Mesenchymal stem cell (in vitro differentiated cells and primary cell): ENCODE data around the gene TSPEAR.

Experiments
- DNase-seq: peaks from one replicate; pipeline ENCODE4 v3.0.0-alpha.2; 2013
- H2AFZ ChIP-seq: one replicate; pipeline ENCODE4 v1.6.1; 2013; ENCODE audit warnings: low read depth, mild to moderate bottlenecking, control low read depth, inconsistent platforms, low read length, moderate library complexity
- H2AK5ac ChIP-seq: 2 replicates; pipeline ENCODE4 v1.6.1; 2013; ENCODE audit warnings: low read length, moderate library complexity, mild to moderate bottlenecking, inconsistent platforms; ENCODE audit not compliant: severe bottlenecking
- H2BK120ac ChIP-seq: one replicate; pipeline ENCODE4 v1.6.1; 2013; ENCODE audit warnings: low read depth, mild to moderate bottlenecking, inconsistent platforms, low read length, moderate library complexity
- H2BK12ac ChIP-seq, 2 experiments: one replicate each; pipeline ENCODE4 v1.6.1; 2013; ENCODE audit warnings: inconsistent platforms in 2 of 2, low read length in 2 of 2, mild to moderate bottlenecking in 2 of 2, moderate library complexity in 2 of 2, control low read depth in 1 of 2
- H2BK15ac ChIP-seq: one replicate; pipeline ENCODE4 v1.6.1; 2013; ENCODE audit warnings: mild to moderate bottlenecking, low read depth, inconsistent platforms; ENCODE audit not compliant: poor library complexity, severe bottlenecking
- H2BK5ac ChIP-seq: 2 replicates; pipeline ENCODE4 v1.6.1; 2013; ENCODE audit warnings: low read depth, mild to moderate bottlenecking, low read length, control low read depth, inconsistent platforms; ENCODE audit not compliant: poor library complexity, severe bottlenecking
- H3K14ac ChIP-seq, 2 experiments: one replicate each; pipeline ENCODE4 v1.6.1; 2013; ENCODE audit warnings: inconsistent platforms in 2 of 2, low read length in 2 of 2, control low read depth in 1 of 2, mild to moderate bottlenecking in 1 of 2, moderate library complexity in 1 of 2
- H3K18ac ChIP-seq, 2 experiments: one replicate each; pipeline ENCODE4 v1.6.1; 2013; ENCODE audit warnings: inconsistent platforms in 2 of 2, low read length in 2 of 2, control low read depth in 1 of 2, low read depth in 1 of 2, mild to moderate bottlenecking in 1 of 2
- H3K23ac ChIP-seq, 2 experiments: one replicate each; pipeline ENCODE4 v1.6.1; 2013; ENCODE audit warnings: inconsistent platforms in 2 of 2, low read length in 2 of 2, mild to moderate bottlenecking in 2 of 2, moderate library complexity in 2 of 2, control low read depth in 1 of 2
- H3K27ac ChIP-seq: 2 replicates; pipeline ENCODE4 v1.5.1; 2013; ENCODE audit warnings: mild to moderate bottlenecking, moderate library complexity, low read length, control low read depth, inconsistent platforms; ENCODE audit not compliant: poor library complexity, severe bottlenecking
- H3K27me3 ChIP-seq, 2 experiments: 2 replicates each; pipeline versions ENCODE4 v1.6.1 to v1.7.0; 2013; ENCODE audit warnings: low read length in 2 of 2, mild to moderate bottlenecking in 2 of 2, moderate library complexity in 2 of 2, control low read depth in 1 of 2, inconsistent platforms in 1 of 2; ENCODE audit not compliant: control insufficient read depth in 1 of 2, insufficient read depth in 1 of 2
- H3K36me3 ChIP-seq, 2 experiments: 2 replicates each; pipeline versions ENCODE4 v1.6.1 to v1.7.0; 2013; ENCODE audit warnings: low read length in 2 of 2, control low read depth in 1 of 2, inconsistent platforms in 1 of 2, low read depth in 1 of 2, mild to moderate bottlenecking in 1 of 2; ENCODE audit not compliant: insufficient read depth in 2 of 2, control insufficient read depth in 1 of 2
- H3K4ac ChIP-seq, 2 experiments: one replicate each; pipeline ENCODE4 v1.6.1; 2013; ENCODE audit warnings: inconsistent platforms in 2 of 2, low read length in 2 of 2, mild to moderate bottlenecking in 2 of 2, moderate library complexity in 2 of 2, control low read depth in 1 of 2, low read depth in 1 of 2
- H3K4me1 ChIP-seq: 2 replicates; pipeline ENCODE4 v1.6.1; 2013; ENCODE audit warnings: low read depth, low read length, control low read depth; ENCODE audit not compliant: control insufficient read depth, insufficient read depth
- H3K4me2 ChIP-seq: 2 replicates; pipeline ENCODE4 v1.6.1; 2013; ENCODE audit warnings: low read length, mild to moderate bottlenecking, inconsistent platforms; ENCODE audit not compliant: poor library complexity, severe bottlenecking
- H3K4me3 ChIP-seq, 2 experiments: 2 replicates each; pipeline versions ENCODE4 v1.5.1 to v1.7.0; 2013; ENCODE audit warnings: low read length in 2 of 2, mild to moderate bottlenecking in 2 of 2, control low read depth in 1 of 2, low read depth in 1 of 2; ENCODE audit not compliant: insufficient read depth in 1 of 2
- H3K79me1 ChIP-seq: replicated peaks from 2 replicates; pipeline ENCODE4 v1.6.1; 2013; ENCODE audit warnings: mild to moderate bottlenecking, control low read depth, low read length, inconsistent platforms; ENCODE audit not compliant: poor library complexity, severe bottlenecking
- H3K9ac ChIP-seq: 2 replicates; pipeline ENCODE4 v1.7.0; 2013; ENCODE audit warnings: mild to moderate bottlenecking, low read length, moderate library complexity
- H3K9me3 ChIP-seq: 2 replicates; pipeline ENCODE4 v1.7.0; 2013; ENCODE audit warnings: mild to moderate bottlenecking, low read length; ENCODE audit not compliant: control insufficient read depth
- H4K8ac ChIP-seq: one replicate; pipeline ENCODE4 v1.6.1; 2013; ENCODE audit warnings: inconsistent platforms, mild to moderate bottlenecking, low read length, moderate library complexity
- H4K91ac ChIP-seq: one replicate; pipeline ENCODE4 v1.6.1; 2013; ENCODE audit warnings: mild to moderate bottlenecking, low read length, inconsistent platforms
- WGBS: methylation state at CpG from one replicate; pipeline ENCODE4 v1.1.7; 2013; ENCODE audit warnings: mixed read lengths; 5-methylcytosine and 5-hydroxymethylcytosine counted together

TSPEAR gene

DNA sequence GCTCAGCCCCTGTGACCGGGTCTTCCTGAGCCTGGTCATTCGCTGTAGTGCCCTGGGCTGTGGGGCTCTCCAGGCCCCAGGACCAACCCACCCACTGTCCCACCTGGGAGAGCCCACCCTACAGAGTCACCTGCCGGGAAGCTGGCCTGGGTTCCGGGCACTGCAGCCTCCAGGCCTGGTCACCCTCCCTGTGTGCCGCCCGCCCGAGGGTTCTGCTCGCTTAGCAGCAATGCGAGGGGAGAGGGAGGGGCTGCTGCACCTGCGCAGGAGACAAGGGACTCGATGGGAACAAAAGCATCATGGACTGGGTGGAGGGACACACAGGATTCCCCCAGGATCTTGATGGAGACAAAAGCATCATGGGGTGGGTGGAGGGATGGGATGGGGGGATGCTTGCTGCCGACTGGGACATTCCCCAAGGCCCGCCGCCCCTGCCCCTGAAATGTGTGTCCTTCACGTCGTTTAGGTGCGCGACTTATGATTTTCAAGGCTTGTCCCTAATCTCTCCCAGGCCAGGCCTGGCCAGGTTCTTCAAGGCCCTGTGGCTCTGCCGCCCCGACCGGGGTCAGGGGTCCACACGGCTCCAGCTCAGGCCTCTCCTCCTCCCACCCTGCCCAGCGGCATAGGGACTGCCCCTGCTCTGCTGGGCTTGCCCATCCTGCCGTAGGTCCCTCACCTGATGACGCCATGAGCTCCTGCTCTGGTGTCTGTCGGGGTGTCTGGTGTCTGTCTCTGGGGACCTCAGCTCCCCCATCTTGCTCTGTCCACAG, 97.8 kb downstream of the TSPEAR start:
- no peak overlapping the region for H4K91ac ChIP-seq
- H4K8ac ChIP-seq, result no peak overlapping the region
- H3K9ac ChIP-seq, result no peak overlapping the region
- no peak overlapping the region for H2BK5ac ChIP-seq
- no peaks in the 10 kb centered on the region for H3K36me3 ChIP-seq
- no peaks in the 10 kb centered on the region for H3K27me3 ChIP-seq
- no peak overlapping the region for H3K4ac ChIP-seq
- H2BK120ac ChIP-seq, result no peak overlapping the region
- no peak overlapping the region for H2BK15ac ChIP-seq
- no peak overlapping the region for H3K23ac ChIP-seq
- 91% methylated on average over 25 of the region's 26 CpGs for WGBS
- no peak overlapping the region for H2AK5ac ChIP-seq
- peaks cover 19% of the 10 kb centered on the region for H3K9me3 ChIP-seq
- no peak overlapping the region for H3K14ac ChIP-seq
- no peak overlapping the region for H2AFZ ChIP-seq
- no peaks in the 10 kb centered on the region for H3K4me1 ChIP-seq
- no peaks in the 10 kb centered on the region for H3K79me1 ChIP-seq
- H3K18ac ChIP-seq, result no peak overlapping the region
- H3K4me2 ChIP-seq, result no peak overlapping the region
- H3K4me3 ChIP-seq, result peak overlapping the region in 1 of 2 experiments; percentile 25
- no peak overlapping the region for H3K27ac ChIP-seq
- no peak overlapping the region for H2BK12ac ChIP-seq
- DNase-seq, result no peak

DNA sequence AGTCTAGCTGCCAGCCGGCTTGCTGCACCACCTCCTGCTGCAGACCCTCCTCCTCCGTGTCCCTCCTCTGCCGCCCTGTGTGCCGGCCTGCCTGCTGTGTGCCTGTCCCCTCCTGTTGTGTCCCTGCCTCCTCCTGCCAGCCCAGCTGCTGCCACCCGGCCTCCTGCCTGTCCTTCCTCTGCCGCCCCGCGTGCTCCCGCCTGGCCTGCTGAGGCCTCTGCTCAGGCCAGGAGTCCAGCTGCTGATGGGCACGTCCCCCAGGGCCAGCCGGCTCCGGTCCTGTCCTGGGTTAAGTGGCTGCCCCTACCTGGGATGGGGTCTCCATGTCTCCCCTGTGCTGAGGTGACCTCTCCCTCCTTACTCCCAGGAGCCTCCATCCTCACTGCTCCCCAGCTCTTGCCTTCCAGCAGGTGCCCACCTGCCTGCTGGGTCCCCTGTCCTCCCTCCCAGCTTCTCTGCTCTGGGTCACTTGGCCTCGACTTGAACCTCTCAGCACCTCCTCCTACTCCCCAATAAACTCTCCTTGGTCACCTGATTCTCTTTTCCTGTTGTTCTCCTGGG, 98.6 kb downstream of the TSPEAR start:
- H3K14ac ChIP-seq, result no peak overlapping the region
- H3K79me1 ChIP-seq, result no peaks in the 10 kb centered on the region
- H3K4me1 ChIP-seq, result no peaks in the 10 kb centered on the region
- H2AK5ac ChIP-seq, result no peak overlapping the region
- no peak overlapping the region for H3K4me3 ChIP-seq
- H3K27me3 ChIP-seq, result no peaks in the 10 kb centered on the region
- H2BK12ac ChIP-seq, result no peak overlapping the region
- no peak overlapping the region for H3K9ac ChIP-seq
- no peak for DNase-seq
- no peak overlapping the region for H4K8ac ChIP-seq
- peaks cover 24% of the 10 kb centered on the region for H3K9me3 ChIP-seq
- H3K18ac ChIP-seq, result no peak overlapping the region
- no peak overlapping the region for H2BK15ac ChIP-seq
- 92% methylated on average over 13 of the region's 13 CpGs for WGBS
- no peak overlapping the region for H3K4me2 ChIP-seq
- no peak overlapping the region for H3K23ac ChIP-seq
- H3K4ac ChIP-seq, result no peak overlapping the region
- H4K91ac ChIP-seq, result no peak overlapping the region
- no peaks in the 10 kb centered on the region for H3K36me3 ChIP-seq
- H3K27ac ChIP-seq, result no peak overlapping the region
- no peak overlapping the region for H2BK5ac ChIP-seq
- H2BK120ac ChIP-seq, result no peak overlapping the region
- no peak overlapping the region for H2AFZ ChIP-seq

DNA sequence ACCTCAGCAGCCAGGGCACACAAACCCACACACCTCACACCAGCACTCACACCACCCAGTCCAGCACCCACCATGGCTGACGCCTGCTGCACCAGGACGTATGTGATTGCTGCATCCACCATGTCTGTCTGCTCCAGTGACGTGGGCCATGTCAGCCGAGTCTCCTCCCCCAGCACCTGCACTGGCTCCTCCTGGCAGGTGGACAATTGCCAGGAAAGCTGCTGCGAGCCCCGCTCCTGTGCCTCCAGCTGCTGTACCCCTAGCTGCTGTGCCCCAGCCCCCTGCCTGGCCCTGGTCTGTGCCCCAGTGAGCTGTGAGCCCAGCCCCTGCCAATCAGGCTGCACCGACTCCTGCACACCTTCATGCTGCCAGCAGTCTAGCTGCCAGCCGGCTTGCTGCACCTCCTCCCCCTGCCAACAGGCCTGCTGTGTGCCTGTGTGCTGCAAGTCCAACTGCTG, 99.3 kb downstream of the TSPEAR start, which contains the start of gene KRTAP10-8:
Gene KRTAP10-8 (plus strand): TSS at position 51 of the 458 bp plus-strand sequence. CDS start 22 bp downstream, at position 73.
- Histone ChIP-seq H2BK120ac (no peak within 1 kb of the TSS), H3K27me3 (no peaks in the 10 kb centered on the region), H3K79me1 (no peaks in the 10 kb centered on the region), H3K23ac (no peak within 1 kb of the TSS), H2BK12ac (no peak within 1 kb of the TSS), H4K8ac (no peak within 1 kb of the TSS), H2BK5ac (no peak within 1 kb of the TSS), H2AFZ (no peak within 1 kb of the TSS), H3K4ac (no peak within 1 kb of the TSS), H3K18ac (no peak within 1 kb of the TSS), H3K36me3 (no peaks in the 10 kb centered on the region), H3K4me3 (no peak within 1 kb of the TSS), H3K14ac (no peak within 1 kb of the TSS), H3K4me2 (no peak within 1 kb of the TSS), H3K9ac (no peak within 1 kb of the TSS), H3K27ac (no peak within 1 kb of the TSS), H2AK5ac (no peak within 1 kb of the TSS), H2BK15ac (no peak within 1 kb of the TSS), H3K4me1 (no peaks in the 10 kb centered on the region), H4K91ac (peak within 1 kb of the TSS; percentile 20), H3K9me3 (peaks cover 25% of the 10 kb centered on the region)
- WGBS, result 86% methylated on average over 8 of the region's 8 CpGs
- DNase-seq, result no peak

DNA sequence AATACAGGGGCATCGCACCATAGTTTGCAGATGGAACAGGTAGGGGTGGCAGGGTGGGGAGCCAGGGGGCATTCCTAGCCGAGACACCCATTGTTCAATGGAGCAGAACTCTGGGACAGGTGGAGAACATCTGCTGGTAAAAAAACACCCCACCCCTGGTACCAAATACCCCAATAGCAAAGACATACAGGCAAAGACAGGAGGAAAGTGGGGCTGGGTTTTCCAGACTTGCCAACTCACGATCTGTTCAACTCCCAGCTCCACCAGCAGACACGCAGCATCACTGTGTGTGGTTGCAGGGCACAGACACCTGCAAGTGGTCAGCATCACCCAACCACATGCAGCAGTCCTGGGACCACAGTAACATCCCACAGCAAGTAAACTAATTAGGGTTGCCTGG, 99.8 kb downstream of the TSPEAR start:
- H3K27ac ChIP-seq, result no peak overlapping the region
- no peak overlapping the region for H3K14ac ChIP-seq
- H3K4me3 ChIP-seq, result no peak overlapping the region
- DNase-seq, result no peak
- H3K18ac ChIP-seq, result no peak overlapping the region
- H2AFZ ChIP-seq, result no peak overlapping the region
- WGBS, result 91% methylated on average over 3 of the region's 4 CpGs
- no peak overlapping the region for H2BK15ac ChIP-seq
- H3K4ac ChIP-seq, result no peak overlapping the region
- no peaks in the 10 kb centered on the region for H3K4me1 ChIP-seq
- H3K27me3 ChIP-seq, result no peaks in the 10 kb centered on the region
- no peaks in the 10 kb centered on the region for H3K36me3 ChIP-seq
- H2AK5ac ChIP-seq, result no peak overlapping the region
- H3K79me1 ChIP-seq, result no peaks in the 10 kb centered on the region
- peak overlapping the region; percentile 20 for H4K91ac ChIP-seq
- H2BK120ac ChIP-seq, result no peak overlapping the region
- peaks cover 25% of the 10 kb centered on the region for H3K9me3 ChIP-seq
- H3K9ac ChIP-seq, result no peak overlapping the region
- H2BK5ac ChIP-seq, result no peak overlapping the region
- H3K4me2 ChIP-seq, result no peak overlapping the region
- H4K8ac ChIP-seq, result no peak overlapping the region
- H2BK12ac ChIP-seq, result no peak overlapping the region
- no peak overlapping the region for H3K23ac ChIP-seq
